ENCODE data around the gene B3GALT6.

- TF ChIP-seq POLR2A (IDR thresholded peaks at IDR 0.05) (no peak), CTCF (IDR thresholded peaks at IDR 0.05) (no peak)
Measured at GRCh38 chr1:1203561-1204424, 28.2 kb upstream of the B3GALT6 start.
